Inflammatory macrophage treated with lipopolysaccharide for 4 hours (primary cell): ENCODE results near the gene GAB1.

Experiments used
- DNase-seq: peaks from one replicate; pipeline ENCODE4 v3.0.0-alpha.2; 2020

GAB1 gene

GRCh38 chr4:143391261-143391660 is 54.6 kb downstream of the GAB1 start:
- no peak for DNase-seq

DNA sequence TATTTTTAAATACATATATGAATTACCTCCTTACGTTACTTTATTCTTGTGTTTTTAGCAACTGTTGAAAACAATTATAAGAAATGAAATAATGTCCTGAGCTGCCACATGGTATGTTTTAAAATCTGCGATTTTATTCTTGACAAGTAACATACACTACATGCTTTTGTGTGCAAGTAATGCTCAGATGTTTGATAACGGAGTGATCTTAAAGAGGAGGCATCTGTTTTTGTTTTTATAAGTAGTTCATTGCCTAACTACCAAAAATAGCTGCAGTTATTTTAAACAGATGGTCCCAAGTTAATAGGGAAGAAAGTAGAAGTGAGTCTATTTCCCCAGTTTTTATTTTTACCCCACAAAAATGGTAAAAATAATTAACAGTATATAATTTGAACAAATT is 55.2 kb downstream of the GAB1 start:
- DNase-seq: no peak

DNA sequence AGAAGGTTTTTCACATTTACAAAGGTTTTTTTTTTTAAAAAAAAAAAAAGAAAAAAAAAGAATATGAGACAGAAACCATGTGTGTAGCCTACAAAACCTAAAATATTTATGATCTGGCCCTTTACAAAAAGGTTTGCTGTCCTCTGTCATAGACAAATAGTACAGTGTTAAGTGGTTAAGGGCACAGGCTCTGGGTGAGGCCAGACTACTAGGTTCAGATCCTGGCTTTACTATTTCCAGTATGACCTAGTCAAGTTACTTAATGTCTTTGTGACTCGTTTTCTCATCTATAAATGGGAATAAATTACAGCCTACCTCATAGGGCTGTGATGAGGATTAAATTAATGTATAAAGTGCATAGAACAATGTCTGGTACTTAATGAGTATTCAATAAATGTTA is 56.5 kb downstream of the GAB1 start:
- DNase-seq: no peak

GRCh38 chr4:143394739-143395453 is 58.2 kb downstream of the GAB1 start:
- no peak for DNase-seq

DNA sequence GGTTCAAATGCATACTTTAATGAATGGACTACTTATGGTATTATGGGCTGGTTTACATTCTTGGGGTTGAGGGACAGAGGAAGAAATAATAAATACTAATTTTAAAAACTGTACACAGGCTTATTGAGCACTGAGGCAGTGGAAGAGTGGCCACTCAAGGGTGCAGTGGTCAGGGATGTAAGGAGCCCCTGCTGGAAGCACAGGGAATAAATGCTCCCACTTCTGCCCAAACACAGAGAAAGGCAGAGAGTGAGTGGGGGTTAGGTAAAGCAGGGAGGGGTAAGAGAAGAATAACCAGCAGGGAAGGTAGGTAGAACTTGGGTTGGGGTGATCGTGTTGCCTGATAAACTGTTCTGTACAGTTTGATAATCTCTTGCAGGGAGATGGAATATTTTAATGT is 60.0 kb downstream of the GAB1 start:
- no peak for DNase-seq

- no peak for DNase-seq
Measured at GRCh38 chr4:143397335-143397734, 60.7 kb downstream of the GAB1 start.

DNA sequence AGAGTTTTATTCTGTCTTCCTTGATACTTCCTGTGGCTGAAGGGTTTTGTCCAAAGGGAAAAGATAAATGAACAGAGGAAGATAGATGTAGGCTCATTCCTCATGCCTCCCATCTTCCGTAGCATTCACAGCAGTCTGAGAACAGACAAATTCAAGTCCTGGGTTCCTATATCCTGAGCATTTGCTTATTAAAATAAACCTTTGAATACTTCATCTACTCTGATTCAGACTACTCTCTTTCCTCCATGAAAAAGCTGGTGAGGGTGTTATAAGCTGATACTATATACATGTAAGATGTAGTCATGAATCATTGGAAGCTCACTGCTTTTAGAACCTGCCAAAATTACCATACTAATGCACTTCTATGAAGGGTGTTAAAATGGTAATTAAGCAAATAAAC is 61.2 kb downstream of the GAB1 start:
- no peak for DNase-seq

- DNase-seq: peak; percentile 56
Measured at GRCh38 chr4:143399113-143399949, 62.7 kb downstream of the GAB1 start.

DNA sequence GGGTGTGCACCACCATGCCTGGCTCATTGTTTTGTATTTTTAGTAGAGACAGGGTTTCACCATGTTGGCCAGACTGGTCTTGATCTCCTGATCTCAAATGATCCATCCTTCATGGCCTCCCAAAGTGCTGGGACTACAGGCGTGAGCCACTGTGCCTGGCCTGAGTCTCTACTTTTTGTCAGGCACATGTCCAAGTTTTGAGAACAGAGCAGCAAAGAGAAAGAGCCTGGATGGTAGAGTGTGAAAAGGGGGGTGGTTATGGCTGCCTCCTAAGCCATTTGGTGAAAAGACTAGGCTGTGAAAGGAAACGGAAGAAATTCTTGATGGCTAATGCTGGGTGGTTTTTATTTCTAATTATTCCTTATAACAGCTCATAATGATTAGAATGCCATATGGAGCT is 63.4 kb downstream of the GAB1 start:
- DNase-seq: no peak

GRCh38 chr4:143402776-143403552 is 66.3 kb downstream of the GAB1 start:
- DNase-seq: peak; percentile 48

DNA sequence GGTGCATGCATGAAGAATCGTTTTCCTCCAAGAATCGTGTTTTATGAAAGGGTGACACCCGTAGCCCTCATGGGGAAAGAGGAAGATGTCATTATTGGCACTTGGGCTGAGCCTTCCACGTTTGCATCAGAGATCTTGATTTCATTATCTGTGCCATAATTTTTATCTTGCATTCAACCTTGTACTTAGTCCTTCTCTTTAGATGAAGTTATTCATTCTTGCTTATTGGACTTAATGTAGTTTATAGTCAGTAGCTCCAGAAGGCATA is 66.8 kb downstream of the GAB1 start:
- DNase-seq: peak; percentile 64

DNA sequence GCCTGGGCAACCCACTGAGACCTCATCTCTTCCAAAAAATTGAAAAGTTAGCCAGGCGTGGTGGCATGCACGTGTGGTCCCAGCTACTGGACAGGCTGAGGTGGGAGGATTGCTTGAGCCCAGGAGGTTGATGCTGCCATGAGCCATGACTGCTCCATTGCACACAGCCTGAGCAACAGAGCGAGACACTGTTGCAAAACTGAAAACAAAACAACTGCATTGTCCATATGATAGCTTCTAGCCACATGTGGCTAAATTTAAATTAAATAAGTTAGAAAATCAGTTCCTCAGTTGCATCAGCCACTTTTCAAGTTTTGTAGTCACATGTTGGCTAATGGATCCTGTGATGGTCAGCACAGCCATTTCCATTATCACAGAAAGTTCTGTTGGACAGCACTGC is 67.9 kb downstream of the GAB1 start:
- DNase-seq: peak; percentile 79

DNA sequence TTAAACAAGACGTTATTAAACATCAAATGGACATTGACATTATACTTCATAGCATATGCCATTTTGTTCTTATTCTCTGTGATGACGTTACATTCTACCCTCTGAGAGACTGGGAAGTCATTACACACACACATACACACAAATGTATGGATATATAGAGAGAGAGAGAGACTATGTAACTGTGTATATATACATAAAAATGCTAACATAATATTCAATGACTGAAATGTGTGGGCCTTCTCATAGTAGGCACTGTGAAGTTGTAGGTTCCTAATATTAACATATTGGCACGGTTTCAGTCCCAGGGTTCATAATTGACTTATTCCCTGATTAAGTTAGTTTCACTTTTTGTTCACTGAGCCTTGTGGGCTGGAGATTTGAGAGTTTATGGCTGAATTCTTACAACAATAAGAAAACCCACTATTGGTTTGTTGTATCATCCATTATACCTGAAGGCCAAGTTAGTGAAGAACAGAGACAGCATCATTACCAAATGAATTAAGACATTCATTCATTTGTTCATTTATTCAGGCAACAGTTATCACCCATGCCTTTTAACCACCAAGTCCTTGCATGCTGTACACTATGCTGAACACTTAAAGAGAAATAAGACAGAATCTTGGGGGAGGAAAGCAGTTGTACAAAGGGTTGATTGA is 68.5 kb downstream of the GAB1 start:
- peak; percentile 55 for DNase-seq

DNA sequence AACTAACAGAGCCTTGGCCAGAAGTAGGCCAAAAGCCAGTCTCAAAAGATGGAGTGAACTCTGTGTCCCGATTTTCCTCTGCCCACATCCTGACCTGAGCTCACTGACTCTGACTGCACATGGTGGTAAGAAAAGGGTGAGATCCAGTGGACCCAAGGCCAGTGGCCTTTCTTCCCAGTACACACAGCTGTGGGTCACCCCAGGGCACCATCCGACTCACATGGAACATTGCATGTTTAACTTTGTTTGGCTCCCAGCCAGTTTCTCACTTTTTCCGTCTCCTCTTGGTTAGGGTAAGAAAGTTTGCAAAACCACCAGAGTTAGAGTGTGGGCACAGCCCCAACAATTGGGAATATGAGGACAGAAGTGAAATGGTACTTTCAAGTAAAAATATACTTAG is 69.8 kb downstream of the GAB1 start:
- peak; percentile 36 for DNase-seq

DNA sequence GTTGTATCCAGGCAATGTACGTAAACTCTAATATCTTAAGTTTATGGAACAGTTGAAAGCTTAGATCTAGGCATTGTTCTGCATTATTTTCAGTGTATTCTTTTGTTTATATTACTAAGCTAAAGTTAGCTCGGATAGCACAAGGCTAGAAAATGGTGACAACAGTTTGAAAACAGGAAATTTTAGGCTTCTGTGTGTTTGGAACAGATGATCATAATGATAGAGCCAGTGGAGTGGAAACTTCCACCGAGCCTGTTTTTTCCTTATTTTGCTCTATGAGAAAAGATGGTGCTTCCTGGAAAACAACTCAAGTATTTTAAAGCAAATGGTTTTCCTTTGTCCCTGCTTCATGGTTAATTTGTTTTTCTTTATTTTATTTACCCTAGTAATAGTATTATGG is 70.8 kb downstream of the GAB1 start:
- DNase-seq: no peak

DNA sequence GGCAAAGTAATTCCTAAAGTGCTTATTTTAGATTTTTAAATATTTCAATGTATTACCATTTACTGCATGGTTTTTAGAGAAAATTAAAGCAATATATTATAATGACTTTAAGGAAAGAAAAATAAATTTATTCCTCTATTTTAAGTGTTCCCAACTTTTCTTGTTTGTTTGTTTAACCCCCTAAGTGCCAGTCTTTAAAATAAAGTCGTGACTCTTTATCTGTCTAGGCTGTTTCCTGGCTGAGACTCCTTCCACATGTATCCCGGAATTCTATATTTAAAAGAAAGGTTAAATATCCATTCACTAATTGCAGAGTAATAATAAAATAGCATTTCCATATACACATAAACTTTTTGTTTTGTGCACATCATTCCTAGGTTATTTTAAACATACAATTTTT is 71.2 kb downstream of the GAB1 start:
- DNase-seq: no peak

- no peak for DNase-seq
Measured at GRCh38 chr4:143410015-143410414, 73.3 kb downstream of the GAB1 start.

- DNase-seq: no peak
Measured at GRCh38 chr4:143411527-143412419, 75.1 kb downstream of the GAB1 start.

DNA sequence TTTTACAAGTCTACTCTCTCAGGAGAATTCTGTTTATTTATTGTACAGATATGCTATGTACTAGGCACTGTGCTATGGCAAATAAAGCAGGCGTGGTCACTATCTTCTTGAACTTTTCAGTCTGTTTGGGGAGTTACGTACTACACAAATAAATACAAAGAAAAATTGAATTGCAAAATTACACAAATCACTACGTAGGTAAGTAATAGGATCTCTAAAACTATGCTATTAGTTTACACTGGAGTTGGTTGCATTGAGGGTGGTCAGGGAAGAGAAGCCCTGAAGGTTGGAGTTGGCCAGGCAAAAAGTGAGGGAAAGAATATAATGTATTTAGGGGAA is 75.7 kb downstream of the GAB1 start:
- no peak for DNase-seq

DNA sequence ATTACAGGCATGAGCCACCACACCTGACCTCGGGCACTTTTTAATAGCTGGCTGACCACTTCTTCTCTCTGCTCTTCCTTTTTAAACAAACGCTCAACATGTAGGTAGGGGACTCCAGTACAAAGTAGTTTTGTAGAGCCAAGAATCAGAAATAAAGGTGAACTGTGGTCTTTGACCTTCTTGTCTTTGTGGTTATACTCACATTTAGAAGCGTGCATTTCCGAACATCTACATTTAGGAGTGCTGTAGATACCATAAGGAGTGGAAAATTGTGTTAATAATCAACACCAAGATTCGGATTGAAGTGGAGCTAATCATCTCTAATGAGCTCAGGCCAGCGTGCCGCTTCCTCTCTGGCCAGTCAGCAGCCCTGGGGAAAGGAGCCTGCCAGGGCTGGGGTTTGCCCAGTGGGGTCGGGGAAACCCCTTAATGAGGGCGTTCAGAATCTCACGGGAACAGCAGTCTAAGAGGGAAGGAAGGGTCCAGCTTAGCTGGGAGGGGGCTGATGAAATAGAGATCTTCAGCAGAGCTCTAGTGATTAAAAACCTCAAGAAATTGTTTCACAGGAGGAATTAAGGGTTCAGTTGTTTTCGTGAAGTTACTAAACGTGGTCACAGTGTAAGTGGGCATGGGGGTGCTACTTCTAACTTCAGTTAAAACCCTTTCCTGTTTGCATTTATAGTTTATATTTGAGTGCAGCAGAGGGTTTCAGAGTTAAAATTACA is 81.2 kb downstream of the GAB1 start:
- DNase-seq: no peak

GRCh38 chr4:143420227-143420626 is 83.6 kb downstream of the GAB1 start:
- no peak for DNase-seq

DNA sequence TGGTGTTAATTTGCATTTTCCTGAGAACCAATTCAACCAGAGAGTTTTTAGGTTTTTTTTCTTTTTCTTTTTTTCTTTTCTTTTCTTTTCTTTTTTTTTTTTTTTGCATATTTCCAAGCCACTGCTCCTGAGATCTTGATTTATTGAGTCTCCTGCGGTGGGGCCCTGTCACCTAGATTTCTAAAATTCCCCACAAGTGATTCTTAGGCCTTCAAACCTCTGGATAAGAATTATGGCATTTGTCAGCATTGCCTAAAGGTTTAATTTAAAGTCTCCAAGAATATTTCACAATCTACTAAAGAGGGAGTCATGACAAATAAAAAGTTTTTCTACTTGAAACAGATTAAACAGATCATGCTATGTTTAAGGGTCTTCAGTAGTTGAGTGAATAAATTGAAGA is 84.9 kb downstream of the GAB1 start:
- DNase-seq: no peak
